GM12878 (cell line): ENCODE results near the gene CCDC9. TPM values are rescaled to one million over a fixed set of nuclear protein-coding genes. Genes with fewer than 3 reads are reported as not detected.

ENCODE experiments used
- ATAC-seq: fragments of 200-7000 bp; cut with Tn5 transposase; 3 replicates; pipeline ENCODE4 v1.9.1; 2020; ENCODE audit warnings: mild to moderate bottlenecking, moderate library complexity
- BruUV-seq: library from RNA; stranded (reverse); fragments of 400-500 nt; replicated peaks from 2 replicates; lab custom pipeline; 2021; lab: Mats Ljungman, UMichigan
- CTCF ChIA-PET: fragments of 300-600 bp; sonication (Branson Sonifier 250); formaldehyde crosslinking; extraction: SDS; loops from one replicate; lab custom pipeline; 2021; ENCODE audit warnings: inconsistent platforms; lab: Yijun Ruan, JAX
- POLR2A ChIA-PET: fragments of 350-600 bp; formaldehyde crosslinking; extraction: SDS; loops from one replicate; lab custom pipeline; 2021; ENCODE audit warnings: inconsistent platforms; lab: Charles Lee
- RAD21 ChIA-PET: fragments of 300-600 bp; sonication (Branson Sonifier 250); formaldehyde crosslinking; loops from one replicate; lab custom pipeline; 2023; ENCODE audit warnings: antibody characterized with exemption; ENCODE audit not compliant: unreplicated experiment; lab: Charles Lee
- SMC1A ChIA-PET: fragments of 300-600 bp; sonication (Branson Sonifier 250); formaldehyde crosslinking; loops from one replicate; lab custom pipeline; 2023; ENCODE audit not compliant: unreplicated experiment, uncharacterized antibody; lab: Charles Lee
- DNase-seq: peaks from one replicate; pipeline ENCODE4 v3.0.0-alpha.2; 2011; ENCODE audit warnings: low read depth, low spot score
- FAIRE-seq: peaks from 3 replicates; lab custom pipeline; 2011; peaks lifted over from hg19 to GRCh38; lab: Jason Lieb, UNC
- H2AFZ ChIP-seq: 2 replicates; pipeline ENCODE4 v1.6.0; 2011; ENCODE audit warnings: low read depth, low read length, control low read depth; ENCODE audit not compliant: control insufficient read depth
- H3K27ac ChIP-seq: 2 replicates; pipeline ENCODE4 v1.5.1; 2011; ENCODE audit warnings: control low read depth; ENCODE audit not compliant: control insufficient read depth, insufficient read depth
- H3K27me3 ChIP-seq, 2 experiments: replicated peaks in 1 of 2; 2 replicates each; pipeline versions ENCODE4 v1.6.0 to v1.6.1; 2011; ENCODE audit warnings: low read length in 1 of 2; ENCODE audit not compliant: control insufficient read depth in 2 of 2, insufficient read depth in 2 of 2
- H3K36me3 ChIP-seq, 2 experiments: 2 replicates each; pipeline ENCODE4 v1.5.1; 2011; ENCODE audit warnings: low read length in 1 of 2; ENCODE audit not compliant: control insufficient read depth in 2 of 2, insufficient read depth in 2 of 2
- H3K4me1 ChIP-seq: 2 replicates; pipeline ENCODE4 v1.6.1; 2011; ENCODE audit warnings: mild to moderate bottlenecking, low read length, moderate library complexity, mixed read lengths; ENCODE audit not compliant: control insufficient read depth, insufficient read depth
- H3K4me2 ChIP-seq: 2 replicates; pipeline ENCODE4 v1.6.0; 2011; ENCODE audit warnings: control low read depth; ENCODE audit not compliant: control insufficient read depth, insufficient read depth
- H3K4me3 ChIP-seq: fragments of 200-600 bp; sonication (generic); 2 replicates; pipeline ENCODE4 v1.5.1; 2016
- H3K79me2 ChIP-seq: 2 replicates; pipeline ENCODE4 v1.6.0; 2011; ENCODE audit warnings: low read length; ENCODE audit not compliant: control insufficient read depth, insufficient read depth
- H3K9ac ChIP-seq: 2 replicates; pipeline ENCODE4 v1.8.0; 2011; ENCODE audit warnings: low read length, control low read depth, mixed read lengths; ENCODE audit not compliant: control insufficient read depth, insufficient read depth
- H3K9me3 ChIP-seq: replicated peaks from 3 replicates; pipeline ENCODE4 v1.5.1; 2011; ENCODE audit warnings: mild to moderate bottlenecking, low read length; ENCODE audit not compliant: control insufficient read depth, insufficient read depth
- H4K20me1 ChIP-seq: 2 replicates; pipeline ENCODE4 v1.6.0; 2011; ENCODE audit not compliant: control insufficient read depth, insufficient read depth
- ASH2L ChIP-seq: fragments of 300-600, 200-600 bp; sonication (generic); IDR thresholded peaks from 2 replicates; pipeline ENCODE4 v1.6.1; 2017; ENCODE audit warnings: low read depth, mild to moderate bottlenecking, borderline replicate concordance
- CEBPB ChIP-seq, 2 experiments: fragments of 150-350 bp in 1 of 2; IDR thresholded peaks; 2 replicates each; pipeline ENCODE4 v1.6.1; 2012 to 2014; ENCODE audit warnings: low read depth in 2 of 2, low read length in 2 of 2, borderline replicate concordance in 1 of 2, inconsistent platforms in 1 of 2
- E4F1 ChIP-seq: fragments of 450-650 bp; IDR thresholded peaks from 2 replicates; pipeline ENCODE4 v1.6.1; 2018; ENCODE audit warnings: borderline replicate concordance, mild to moderate bottlenecking; ENCODE audit not compliant: partially characterized antibody
- ELK1 ChIP-seq: IDR thresholded peaks from 2 replicates; pipeline ENCODE4 v1.6.1; 2012; ENCODE audit warnings: low read depth, low read length, improper control_type of control experiment
- IKZF1 ChIP-seq: fragments of 450-650 bp; conservative IDR thresholded peaks from 2 replicates; pipeline ENCODE4 v1.6.1; 2017; ENCODE audit warnings: antibody characterized with exemption, mild to moderate bottlenecking
- NFXL1 ChIP-seq: fragments of 450-650 bp; IDR thresholded peaks from 2 replicates; pipeline ENCODE4 v1.6.1; 2017; ENCODE audit warnings: antibody characterized with exemption, mild to moderate bottlenecking, borderline replicate concordance
- PBX3 ChIP-seq: IDR thresholded peaks from 2 replicates; pipeline ENCODE4 v1.6.1; 2011; ENCODE audit warnings: mild to moderate bottlenecking, low read depth, low read length, moderate library complexity; ENCODE audit not compliant: insufficient replicate concordance
- SMAD1 ChIP-seq: fragments of 450-650 bp; IDR thresholded peaks from 2 replicates; pipeline ENCODE4 v1.6.1; 2018; ENCODE audit warnings: mild to moderate bottlenecking, low read depth; ENCODE audit not compliant: partially characterized antibody
- USF1 ChIP-seq: IDR thresholded peaks from 2 replicates; pipeline ENCODE4 v1.6.1; 2011; ENCODE audit warnings: borderline replicate concordance, low read depth, mild to moderate bottlenecking, moderate library complexity, mixed read lengths, low read length; ENCODE audit not compliant: insufficient read depth; ENCODE audit errors: extremely low read length
- ZBED1 ChIP-seq: IDR thresholded peaks from 2 replicates; pipeline ENCODE4 v1.6.1; 2016; ENCODE audit warnings: borderline replicate concordance
- WGBS: methylation state at CpG from one replicate; pipeline ENCODE4 v1.1.6; 2016; ENCODE audit warnings: low lambda C conversion rate; ENCODE audit not compliant: insufficient replicate concordance, insufficient coverage; ENCODE audit errors: missing lambda C conversion rate; 5-methylcytosine and 5-hydroxymethylcytosine counted together
- in situ Hi-C: fragments of 300-500 bp; cut with MboI; formaldehyde crosslinking; loops from 9 replicates; pipeline ENCODE4 v1.14.3; 2018; ENCODE audit warnings: mixed read lengths
- intact Hi-C: fragments of 100-400 bp; cut with micrococcal nuclease; formaldehyde crosslinking; loops from one replicate; pipeline ENCODE4 v1.14.2; 2022; ENCODE audit not compliant: unreplicated experiment
- polyA plus RNA-seq, 11 experiments: library from polyadenylated mRNA; depleted of rRNA in 4 of 11; unstranded in 6 of 11; stranded (reverse) in 5 of 11; fragments of >200 nt; fragmentation: Nextera tagmentation in 4 of 11; fragmentation: Illumina TruSeq in 1 of 11; extraction: Ambion mirVana in 4 of 11; extraction: Trizol in 1 of 11; gene quantifications; 1 replicate in 1 of 11; 2 replicates in 10 of 11; pipeline versions ENCODE4 v1.2.1 to v1.2.3, GENCODE V29; 2011 to 2016; ENCODE audit warnings: inconsistent platforms in 2 of 11, missing spikeins in 2 of 11, low read depth in 1 of 11
- total RNA-seq, 4 experiments: library from RNA; depleted of rRNA in 3 of 4; stranded (reverse); fragments of >200 nt in 3 of 4; fragmentation: Illumina TruSeq in 1 of 4; extraction: Trizol in 1 of 4; gene quantifications; 2 replicates each; pipeline versions ENCODE4 v1.2.1 to v1.2.3, GENCODE V29; 2013 to 2021
- TF ChIP-seq, protein P1 (sequence below): IDR thresholded peaks from 2 replicates; pipeline ENCODE4 v1.6.1; 2012; ENCODE audit warnings: improper control_type of control experiment, low read depth, low read length; ENCODE audit not compliant: insufficient replicate concordance

CCDC9 gene
- total and polyA plus RNA-seq, 10 of the 15 experiments (the other 5 are each of a cell fraction or from before 2014, with no cell fraction given): 0.18 to 17.5 (median 7.1) TPM; not detected in 1

DNA sequence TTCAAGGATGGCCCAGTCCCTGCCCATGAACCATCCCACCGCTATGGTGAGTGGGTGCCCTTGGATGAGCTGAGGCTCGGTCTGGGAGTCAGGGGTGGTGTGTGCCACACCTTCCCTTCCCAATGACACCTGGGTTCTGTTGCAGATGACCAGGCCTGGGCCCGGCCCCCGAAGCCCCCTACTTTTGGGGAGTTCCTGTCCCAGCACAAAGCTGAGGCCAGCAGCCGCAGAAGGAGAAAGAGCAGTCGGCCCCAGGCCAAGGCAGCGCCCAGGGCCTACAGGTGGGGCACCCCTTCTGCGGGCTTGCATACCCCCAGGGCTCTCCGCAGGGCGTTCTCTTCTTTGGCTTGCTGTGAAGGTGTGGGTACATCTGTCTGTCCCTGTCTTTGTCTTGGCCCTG is 14.1 kb downstream of the CCDC9 start:
- Histone ChIP-seq H3K27ac (no peak overlapping the region), H3K4me1 (peaks cover 7% of the 10 kb centered on the region), H3K79me2 (no peaks in the 10 kb centered on the region; the same call in 1 of the 2 replicates), H2AFZ (no peak overlapping the region), H3K4me2 (no peak overlapping the region), H3K9ac (no peak overlapping the region), H4K20me1 (peaks cover 2% of the 10 kb centered on the region; the same call in 1 of the 2 replicates), H3K27me3 (no peaks in the 10 kb centered on the region), H3K9me3 (no peaks in the 10 kb centered on the region), H3K4me3 (no peak overlapping the region), H3K36me3 (peaks cover 2 to 4% of the 10 kb centered on the region in 2 experiments; a peak in 2 of 4 replicates)
- intact Hi-C loops (no loop called here), in situ Hi-C loops (no loop called here)
- ChIA-PET POLR2A (no interaction called here), SMC1A (interaction anchor here (1.2 kb wide), 1 partner anchor 158 kb away, joined by 3 read pairs; no protein-coding TSS in a partner anchor), RAD21 (no interaction called here), CTCF (no interaction called here)
- 78% methylated on average over 9 of the region's 10 CpGs for WGBS
- DNase-seq (no peak), FAIRE-seq (no peak), ATAC-seq (no peak)
- no TSS peak for BruUV-seq
- TF ChIP-seq ZBED1 (no peak), IKZF1 (no peak), ASH2L (no peak), USF1 (no peak), NFXL1 (no peak), ELK1 (no peak), SMAD1 (no peak), CEBPB (IDR thresholded peaks at IDR 0.05; ENCODE audit: borderline replicate concordance in 1 of 2, low read depth in 2 of 2, low read length in 2 of 2) (no peak), E4F1 (no peak), PBX3 (no peak)
- TF ChIP-seq, protein P1, sequence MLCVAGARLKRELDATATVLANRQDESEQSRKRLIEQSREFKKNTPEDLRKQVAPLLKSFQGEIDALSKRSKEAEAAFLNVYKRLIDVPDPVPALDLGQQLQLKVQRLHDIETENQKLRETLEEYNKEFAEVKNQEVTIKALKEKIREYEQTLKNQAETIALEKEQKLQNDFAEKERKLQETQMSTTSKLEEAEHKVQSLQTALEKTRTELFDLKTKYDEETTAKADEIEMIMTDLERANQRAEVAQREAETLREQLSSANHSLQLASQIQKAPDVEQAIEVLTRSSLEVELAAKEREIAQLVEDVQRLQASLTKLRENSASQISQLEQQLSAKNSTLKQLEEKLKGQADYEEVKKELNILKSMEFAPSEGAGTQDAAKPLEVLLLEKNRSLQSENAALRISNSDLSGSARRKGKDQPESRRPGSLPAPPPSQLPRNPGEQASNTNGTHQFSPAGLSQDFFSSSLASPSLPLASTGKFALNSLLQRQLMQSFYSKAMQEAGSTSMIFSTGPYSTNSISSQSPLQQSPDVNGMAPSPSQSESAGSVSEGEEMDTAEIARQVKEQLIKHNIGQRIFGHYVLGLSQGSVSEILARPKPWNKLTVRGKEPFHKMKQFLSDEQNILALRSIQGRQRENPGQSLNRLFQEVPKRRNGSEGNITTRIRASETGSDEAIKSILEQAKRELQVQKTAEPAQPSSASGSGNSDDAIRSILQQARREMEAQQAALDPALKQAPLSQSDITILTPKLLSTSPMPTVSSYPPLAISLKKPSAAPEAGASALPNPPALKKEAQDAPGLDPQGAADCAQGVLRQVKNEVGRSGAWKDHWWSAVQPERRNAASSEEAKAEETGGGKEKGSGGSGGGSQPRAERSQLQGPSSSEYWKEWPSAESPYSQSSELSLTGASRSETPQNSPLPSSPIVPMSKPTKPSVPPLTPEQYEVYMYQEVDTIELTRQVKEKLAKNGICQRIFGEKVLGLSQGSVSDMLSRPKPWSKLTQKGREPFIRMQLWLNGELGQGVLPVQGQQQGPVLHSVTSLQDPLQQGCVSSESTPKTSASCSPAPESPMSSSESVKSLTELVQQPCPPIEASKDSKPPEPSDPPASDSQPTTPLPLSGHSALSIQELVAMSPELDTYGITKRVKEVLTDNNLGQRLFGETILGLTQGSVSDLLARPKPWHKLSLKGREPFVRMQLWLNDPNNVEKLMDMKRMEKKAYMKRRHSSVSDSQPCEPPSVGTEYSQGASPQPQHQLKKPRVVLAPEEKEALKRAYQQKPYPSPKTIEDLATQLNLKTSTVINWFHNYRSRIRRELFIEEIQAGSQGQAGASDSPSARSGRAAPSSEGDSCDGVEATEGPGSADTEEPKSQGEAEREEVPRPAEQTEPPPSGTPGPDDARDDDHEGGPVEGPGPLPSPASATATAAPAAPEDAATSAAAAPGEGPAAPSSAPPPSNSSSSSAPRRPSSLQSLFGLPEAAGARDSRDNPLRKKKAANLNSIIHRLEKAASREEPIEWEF: no peak
